Subcutaneous abdominal adipose tissue (tissue), 5 donors: Measurements from ENCODE around the gene KCNQ1.

Experiments
- H3K27ac ChIP-seq: one replicate; pipeline ENCODE4 v1.7.0; 2013; ENCODE audit warnings: low read depth, mild to moderate bottlenecking, inconsistent platforms, low read length, moderate library complexity
- H3K27me3 ChIP-seq, 5 donors: one replicate each; pipeline ENCODE4 v1.7.0; 2013; ENCODE audit warnings: low read length in 5 of 5, inconsistent platforms in 1 of 5; ENCODE audit not compliant: control insufficient read depth in 5 of 5, insufficient read depth in 4 of 5
- H3K36me3 ChIP-seq, 5 donors: one replicate each; pipeline ENCODE4 v1.7.0; 2013; ENCODE audit warnings: low read length in 5 of 5; ENCODE audit not compliant: control insufficient read depth in 5 of 5, insufficient read depth in 5 of 5
- H3K4me1 ChIP-seq, 5 donors: one replicate each; pipeline ENCODE4 v1.7.0; 2013; ENCODE audit warnings: low read length in 5 of 5, mild to moderate bottlenecking in 3 of 5, moderate library complexity in 1 of 5; ENCODE audit not compliant: control insufficient read depth in 5 of 5, insufficient read depth in 5 of 5
- H3K4me3 ChIP-seq, 5 donors: one replicate each; pipeline ENCODE4 v1.7.0; 2013; ENCODE audit warnings: low read length in 5 of 5, low read depth in 1 of 5
- H3K9ac ChIP-seq, 5 donors: one replicate each; pipeline ENCODE4 v1.7.0; 2013; ENCODE audit warnings: low read length in 5 of 5, mild to moderate bottlenecking in 4 of 5, moderate library complexity in 3 of 5
- H3K9me3 ChIP-seq, 5 donors: one replicate each; pipeline ENCODE4 v1.7.0; 2013; ENCODE audit warnings: low read length in 5 of 5; ENCODE audit not compliant: control insufficient read depth in 5 of 5
- donor health status: healthy.
- donor health status: healthy.
- donor health status: healthy.
- donor health status: healthy.
- donor health status: healthy.

The KCNQ1 gene

DNA sequence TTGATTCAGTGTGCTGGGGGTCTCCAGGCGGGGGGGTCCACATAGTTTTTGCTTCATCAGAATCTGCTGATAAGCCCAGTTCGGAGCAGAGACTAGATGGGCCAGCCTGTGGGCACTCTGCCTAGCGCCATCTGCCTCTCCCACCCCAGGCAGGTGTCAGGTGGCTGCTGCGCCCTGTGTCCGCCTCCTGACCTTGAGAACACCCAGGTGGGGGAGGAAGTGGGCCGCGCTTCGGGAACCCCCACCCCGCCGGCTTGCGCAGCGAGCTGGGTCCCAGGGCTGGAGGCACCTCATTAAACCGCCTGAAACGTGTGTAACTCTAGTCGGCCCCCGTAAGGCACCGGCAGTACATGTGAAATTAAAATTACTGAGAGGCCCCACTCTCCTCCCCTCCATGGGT, 113.6 kb downstream of the KCNQ1 start:
- Histone ChIP-seq H3K9me3 (peaks cover 0 to 3% (median 0%) of the 10 kb centered on the region in 5 donors), H3K27me3 (peaks cover 0 to 2% (median 0%) of the 10 kb centered on the region in 5 donors), H3K36me3 (no peaks in the 10 kb centered on the region), H3K9ac (no peak overlapping the region), H3K27ac (no peak overlapping the region), H3K4me1 (peaks cover 0 to 16% (median 12%) of the 10 kb centered on the region in 5 donors), H3K4me3 (no peak overlapping the region)

DNA sequence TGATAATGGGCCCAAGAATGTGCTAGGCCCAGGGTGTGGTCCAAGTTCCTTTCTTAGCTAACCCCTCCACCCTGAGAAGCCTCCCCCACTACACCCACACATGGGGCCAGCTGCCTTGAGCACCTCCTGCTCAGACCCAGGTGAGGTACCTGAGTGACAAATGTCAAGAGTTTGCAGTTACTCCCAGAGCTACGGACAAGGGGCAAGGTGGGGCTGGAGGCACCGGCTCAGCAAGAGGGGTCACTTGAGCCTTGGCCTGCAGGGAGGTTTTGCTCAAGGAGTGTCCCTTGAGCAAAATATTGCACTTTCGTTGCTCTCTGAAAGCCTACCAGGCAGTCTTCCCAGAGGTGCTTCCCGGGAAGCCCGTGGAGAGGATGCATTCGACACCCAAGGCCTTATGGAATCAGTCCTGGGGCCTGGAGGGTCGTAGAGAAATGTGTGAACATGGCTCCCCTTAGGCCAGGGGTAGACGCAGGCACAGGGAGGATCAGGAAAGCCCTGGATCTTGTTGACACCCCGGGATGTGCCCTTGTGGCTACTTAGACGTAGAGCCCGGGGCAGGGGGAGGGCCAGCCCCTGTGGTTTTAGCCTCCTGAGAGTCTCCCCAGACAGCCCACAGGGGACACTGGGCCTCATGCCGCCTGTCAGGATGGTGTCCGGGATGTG, 114.2 kb downstream of the KCNQ1 start:
- H3K9ac ChIP-seq, result no peak overlapping the region
- peaks cover 0 to 16% (median 10%) of the 10 kb centered on the region in 5 donors for H3K4me1 ChIP-seq
- H3K36me3 ChIP-seq, result no peaks in the 10 kb centered on the region
- H3K4me3 ChIP-seq, result no peak overlapping the region
- H3K9me3 ChIP-seq, result peaks cover 0 to 3% (median 0%) of the 10 kb centered on the region in 5 donors
- no peak overlapping the region for H3K27ac ChIP-seq
- H3K27me3 ChIP-seq, result peaks cover 0 to 2% (median 0%) of the 10 kb centered on the region in 5 donors

DNA sequence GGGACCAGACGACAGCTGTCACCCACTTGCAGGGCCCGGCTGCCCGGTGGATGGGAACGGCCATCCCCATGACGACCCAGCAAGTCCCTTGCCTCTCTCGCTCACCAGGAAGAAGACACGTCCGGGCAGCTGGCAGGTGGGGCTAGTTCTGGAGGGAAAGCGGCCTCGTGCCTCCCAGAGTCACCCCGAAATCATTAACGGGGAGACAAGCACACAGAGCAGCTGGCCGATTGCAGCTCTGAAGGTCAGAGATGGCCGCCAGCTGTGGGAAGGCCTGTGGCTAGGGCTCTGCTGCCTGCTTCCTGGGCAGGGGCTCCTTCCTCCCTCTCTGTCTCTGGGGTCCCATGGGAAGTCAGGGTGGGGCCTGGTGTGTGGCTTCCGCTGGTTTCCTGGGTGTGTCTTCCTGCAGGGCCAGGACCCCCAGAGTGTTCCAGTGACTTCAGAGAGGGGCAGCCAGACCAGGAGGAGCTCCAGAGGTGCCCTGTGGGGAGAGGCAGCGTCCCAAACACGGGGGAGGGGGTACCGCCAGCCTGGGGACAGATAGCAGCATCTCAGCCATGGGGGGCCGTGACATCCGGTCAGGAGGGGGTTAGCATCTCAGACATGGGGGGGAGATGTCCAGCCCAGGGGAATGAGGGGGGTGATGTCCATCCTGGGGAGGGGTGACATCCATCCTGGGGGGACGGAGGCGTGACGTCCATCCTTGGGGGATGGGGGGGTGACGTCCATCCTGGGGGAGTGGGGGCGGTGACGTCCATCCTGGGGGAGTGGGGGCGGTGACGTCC, 114.9 kb downstream of the KCNQ1 start:
- Histone ChIP-seq H3K9ac (no peak overlapping the region), H3K9me3 (peaks cover 0 to 3% (median 0%) of the 10 kb centered on the region in 5 donors)

DNA sequence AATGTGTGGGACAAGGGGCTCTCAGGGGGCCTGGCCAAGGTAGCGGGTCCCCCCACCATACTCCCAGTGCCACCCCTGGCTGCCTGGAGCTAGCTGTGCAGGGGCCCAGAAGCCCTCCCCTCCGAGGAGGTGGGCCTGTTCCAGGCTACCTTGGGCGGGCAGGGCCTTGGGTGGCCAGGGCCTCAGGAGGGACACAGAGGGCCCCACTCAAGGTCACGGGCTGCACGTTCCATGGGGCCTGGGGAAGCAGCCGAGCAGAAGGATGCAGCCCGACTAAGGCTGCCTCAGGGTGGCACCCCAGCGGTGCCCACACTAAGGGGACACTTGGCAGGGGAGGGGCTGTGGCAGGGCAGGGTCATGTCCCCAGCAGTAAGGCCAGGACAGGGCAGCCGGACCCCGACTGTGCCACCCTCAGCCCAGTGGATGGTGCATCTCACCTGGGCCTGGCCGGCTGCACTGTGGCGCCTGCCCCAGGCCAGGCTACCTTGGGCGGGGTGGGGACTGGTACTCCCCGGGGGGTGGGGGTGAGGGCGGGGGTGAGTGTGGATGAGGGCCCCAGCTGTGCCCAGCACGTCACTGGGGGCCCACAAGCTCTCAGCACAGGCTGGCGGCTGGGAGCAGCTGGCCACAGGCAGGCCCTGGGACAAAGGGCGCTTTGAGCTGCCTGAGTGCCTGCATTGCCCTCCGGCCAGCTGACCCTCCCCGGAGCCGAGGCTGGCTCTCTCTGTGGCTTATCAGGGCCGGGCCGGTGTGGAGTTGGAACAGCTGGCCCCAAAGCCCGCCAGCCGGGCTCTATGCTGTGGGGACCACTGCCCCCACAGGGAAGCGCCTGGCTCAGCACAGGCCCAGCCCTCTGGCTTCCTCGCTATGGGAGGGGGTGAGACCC, 117.1 kb downstream of the KCNQ1 start:
- no peak overlapping the region for H3K4me3 ChIP-seq
- no peak overlapping the region for H3K27ac ChIP-seq
- no peaks in the 10 kb centered on the region for H3K36me3 ChIP-seq
- H3K9ac ChIP-seq, result no peak overlapping the region
- H3K27me3 ChIP-seq, result peaks cover 0 to 2% (median 0%) of the 10 kb centered on the region in 5 donors
- H3K4me1 ChIP-seq, result peaks cover 0 to 10% (median 3%) of the 10 kb centered on the region in 5 donors
- H3K9me3 ChIP-seq, result peaks cover 0 to 3% (median 0%) of the 10 kb centered on the region in 5 donors

More for the DNA sequence above, 114.9 kb downstream of the KCNQ1 start:
- Histone ChIP-seq H3K4me1 (peaks cover 0 to 10% (median 3%) of the 10 kb centered on the region in 5 donors), H3K27me3 (peaks cover 0 to 2% (median 0%) of the 10 kb centered on the region in 5 donors), H3K36me3 (no peaks in the 10 kb centered on the region), H3K4me3 (no peak overlapping the region), H3K27ac (no peak overlapping the region)

DNA sequence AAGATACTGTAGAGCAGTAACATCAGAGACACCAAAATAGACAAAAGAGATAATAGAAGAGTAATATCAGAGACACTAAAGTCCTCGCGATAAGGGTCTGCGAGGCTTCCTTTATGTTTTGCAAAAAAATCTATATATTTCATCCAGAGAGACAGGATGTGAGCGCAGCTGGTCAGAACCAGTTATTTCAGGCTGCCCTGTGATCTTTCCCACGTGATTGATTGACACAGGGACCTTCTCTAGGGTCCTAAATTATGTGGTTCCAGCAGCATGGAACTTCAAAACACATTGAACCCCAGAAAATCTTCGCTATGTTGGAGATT, 118.0 kb downstream of the KCNQ1 start:
- Histone ChIP-seq H3K4me3 (no peak overlapping the region), H3K9me3 (no peaks in the 10 kb centered on the region), H3K4me1 (peaks cover 0 to 10% (median 3%) of the 10 kb centered on the region in 5 donors), H3K27me3 (peaks cover 0 to 2% (median 0%) of the 10 kb centered on the region in 5 donors), H3K36me3 (no peaks in the 10 kb centered on the region), H3K27ac (no peak overlapping the region), H3K9ac (no peak overlapping the region)

DNA sequence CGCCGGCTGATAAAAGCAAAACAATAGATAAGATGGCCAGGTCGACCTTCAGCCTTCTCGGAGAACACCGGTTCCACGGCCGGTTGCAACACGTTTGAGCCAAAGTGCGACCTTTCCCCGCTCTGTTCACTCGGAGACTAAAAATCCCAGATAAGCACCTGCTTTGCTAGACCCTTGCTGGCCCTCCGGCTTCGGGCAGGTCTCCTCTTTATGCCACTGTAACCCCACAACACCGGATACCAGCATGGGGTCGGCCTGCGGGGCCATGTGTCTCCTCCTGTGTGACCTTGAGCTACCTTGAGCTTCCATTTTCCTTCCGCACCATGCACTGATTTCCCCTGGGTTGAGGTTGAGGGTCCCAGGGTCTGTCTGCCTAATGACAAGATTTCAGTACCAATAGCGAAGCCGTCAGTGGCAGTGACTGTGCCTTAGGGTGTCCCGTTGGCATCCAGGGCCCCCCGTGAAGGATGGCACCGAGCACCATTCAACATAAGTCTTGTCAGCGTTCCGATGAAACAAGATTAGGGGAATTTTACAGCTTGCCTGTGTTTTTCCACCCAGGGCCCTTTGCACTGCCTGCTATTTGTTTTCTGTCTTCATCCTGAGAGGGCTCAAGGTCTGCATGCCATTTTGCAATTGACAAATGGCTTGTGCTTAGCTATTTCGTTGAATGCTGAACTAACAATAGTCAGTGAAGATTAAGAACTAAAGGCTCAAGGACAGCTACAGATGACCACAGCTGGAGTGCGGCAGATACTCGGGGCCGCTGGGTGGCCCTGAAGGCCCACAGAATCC, 118.6 kb downstream of the KCNQ1 start:
- H3K9me3 ChIP-seq, result no peaks in the 10 kb centered on the region
- H3K36me3 ChIP-seq, result no peaks in the 10 kb centered on the region
- no peak overlapping the region for H3K9ac ChIP-seq
- H3K27ac ChIP-seq, result no peak overlapping the region
- H3K27me3 ChIP-seq, result peaks cover 0 to 2% (median 0%) of the 10 kb centered on the region in 5 donors
- H3K4me3 ChIP-seq, result no peak overlapping the region
- H3K4me1 ChIP-seq, result peaks cover 0 to 10% (median 3%) of the 10 kb centered on the region in 5 donors

DNA sequence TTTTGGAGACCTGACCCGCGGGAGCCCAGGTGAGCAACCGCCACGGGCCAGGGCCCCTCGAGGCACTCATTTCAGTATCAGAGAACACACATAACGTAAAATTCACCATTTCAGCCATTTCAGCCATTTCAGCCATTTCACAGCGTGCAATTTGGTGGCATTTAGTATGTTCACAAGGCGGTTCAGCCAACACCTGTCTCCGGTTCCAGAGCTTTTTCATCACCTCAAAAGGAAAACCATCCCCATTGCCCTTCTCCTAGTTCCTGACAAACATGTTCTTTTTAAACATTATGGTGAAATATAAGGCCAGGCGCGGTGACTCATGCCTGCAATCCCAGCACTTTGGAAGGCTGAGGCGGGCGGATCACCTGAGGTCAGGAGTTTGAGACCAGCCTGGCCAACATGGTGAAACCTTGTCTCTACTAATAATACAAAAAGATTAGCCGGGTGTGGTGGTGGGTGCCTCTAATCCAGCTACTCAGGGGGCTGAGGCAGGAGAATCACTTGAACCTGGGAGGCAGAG, 119.3 kb downstream of the KCNQ1 start:
- H3K27ac ChIP-seq, result no peak overlapping the region
- H3K4me1 ChIP-seq, result peaks cover 0 to 9% (median 3%) of the 10 kb centered on the region in 5 donors
- H3K9ac ChIP-seq, result no peak overlapping the region

DNA sequence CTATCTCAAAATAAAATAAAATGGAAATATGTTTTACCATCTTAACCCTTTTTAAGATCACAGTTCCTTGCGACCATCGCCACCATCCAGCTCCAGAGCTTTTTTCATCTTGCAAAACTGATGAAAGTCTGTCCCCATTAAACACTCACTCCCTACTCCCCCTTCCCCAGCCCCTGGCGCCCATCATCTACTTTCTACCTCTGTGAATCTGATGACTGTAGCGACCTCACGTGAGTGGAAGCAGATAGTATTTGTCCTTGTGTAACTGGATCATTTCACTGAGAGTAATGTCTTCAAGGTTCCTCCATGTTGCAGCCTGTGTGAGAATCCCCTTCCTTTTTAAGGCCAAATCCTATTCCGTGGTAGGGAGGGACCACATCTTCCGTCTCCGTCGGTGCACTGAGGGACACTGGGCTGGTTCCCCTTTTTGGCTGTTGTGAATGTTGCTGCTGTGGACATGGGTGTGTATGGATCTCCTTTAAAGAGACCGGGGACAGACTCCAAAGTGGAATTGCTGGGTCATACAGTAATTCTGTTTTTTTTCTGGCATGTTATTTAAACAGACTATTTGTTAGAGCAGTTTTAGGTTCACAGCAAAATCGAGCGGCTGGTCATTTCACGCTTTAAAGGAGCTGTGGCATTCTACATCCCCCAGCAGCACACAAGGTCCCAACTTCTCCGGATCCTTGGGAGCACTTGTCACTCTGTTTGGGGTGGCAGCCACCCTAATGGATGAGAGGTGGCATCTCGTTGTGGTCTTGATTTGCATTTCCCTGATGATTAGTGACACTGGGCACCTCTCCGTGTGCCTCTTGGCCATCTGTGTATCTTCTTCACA, 120.0 kb downstream of the KCNQ1 start:
- Histone ChIP-seq H3K9ac (no peak overlapping the region), H3K36me3 (no peaks in the 10 kb centered on the region), H3K4me1 (peaks cover 0 to 3% (median 1%) of the 10 kb centered on the region in 5 donors), H3K27me3 (peaks cover 0 to 2% (median 0%) of the 10 kb centered on the region in 5 donors), H3K27ac (no peak overlapping the region), H3K4me3 (no peak overlapping the region), H3K9me3 (no peaks in the 10 kb centered on the region)

More for the DNA sequence above, 119.3 kb downstream of the KCNQ1 start:
- Histone ChIP-seq H3K36me3 (no peaks in the 10 kb centered on the region), H3K4me3 (no peak overlapping the region), H3K9me3 (no peaks in the 10 kb centered on the region), H3K27me3 (peaks cover 0 to 2% (median 0%) of the 10 kb centered on the region in 5 donors)
